Esophagus muscularis mucosa (tissue), 4 donors: ENCODE measurements around the gene CCDC177. TPM values are rescaled to one million over a fixed set of nuclear protein-coding genes. Genes with fewer than 3 reads are reported as not detected.

Experiments used
- DNase-seq: peaks from one replicate; pipeline ENCODE4 v3.0.0-alpha.2; 2017; ENCODE audit errors: extremely low spot score
- H3K27ac ChIP-seq, 4 donors: fragments of 200-600 bp; sonication (generic); replicated peaks in 1 of 4; 1 replicate in 3 of 4; 2 replicates in 1 of 4; pipeline ENCODE4 v1.5.1; 2016 to 2019; ENCODE audit warnings: mild to moderate bottlenecking in 1 of 4
- H3K27me3 ChIP-seq, 4 donors: fragments of 200-600 bp; sonication (generic); one replicate each; pipeline versions ENCODE4 v1.5.1 to v1.6.0; 2016 to 2019
- H3K36me3 ChIP-seq, 4 donors: fragments of 200-600 bp; sonication (generic); one replicate each; pipeline ENCODE4 v1.5.1; 2016 to 2019
- H3K4me1 ChIP-seq, 4 donors: fragments of 200-600 bp; sonication (generic); one replicate each; pipeline ENCODE4 v1.5.1; 2016 to 2019
- H3K4me3 ChIP-seq, 4 donors: fragments of 200-600 bp; sonication (generic); 1 replicate in 2 of 4; 2 replicates in 2 of 4; pipeline ENCODE4 v1.5.1; 2016 to 2019; ENCODE audit warnings: mild to moderate bottlenecking in 4 of 4, moderate library complexity in 1 of 4
- H3K9me3 ChIP-seq, 4 donors: fragments of 200-600 bp; sonication (generic); 1 replicate in 3 of 4; 2 replicates in 1 of 4; pipeline ENCODE4 v1.5.1; 2016 to 2019
- EP300 ChIP-seq: sonication (generic); formaldehyde crosslinking; IDR thresholded peaks from one replicate; pipeline ENCODE4 v1.6.1; 2017; ENCODE audit warnings: antibody characterized with exemption
- POLR2A ChIP-seq: fragments of 450-650 bp; IDR thresholded peaks from one replicate; pipeline ENCODE4 v1.6.1; 2017; ENCODE audit warnings: antibody characterized with exemption, moderate library complexity, mild to moderate bottlenecking, low read depth
- POLR2AphosphoS5 ChIP-seq, 2 donors: sonication (generic); formaldehyde crosslinking; IDR thresholded peaks; one replicate each; pipeline ENCODE4 v1.6.1; 2017; ENCODE audit warnings: antibody characterized with exemption in 2 of 2
- WGBS: methylation state at CpG from one replicate; pipeline ENCODE4 v1.1.5; 2018; 5-methylcytosine and 5-hydroxymethylcytosine counted together
- intact Hi-C: fragments of 100-400 bp; cut with DNase I; formaldehyde crosslinking; loops from one replicate; pipeline ENCODE4 v1.15.1; 2023
- total RNA-seq, 4 donors: library from RNA; depleted of rRNA; stranded (reverse); fragments of >200 nt; gene quantifications; one replicate each; pipeline versions ENCODE4 v1.1.0 to v1.2.1, GENCODE V29; 2016
- TF ChIP-seq, protein P1 (sequence below), 3 experiments: fragments of 200-600 bp in 2 of 3; fragments of 450-650 bp in 1 of 3; sonication (generic) in 2 of 3; IDR thresholded peaks; one replicate each; pipeline ENCODE4 v1.5.1; 2017 to 2019; ENCODE audit warnings: antibody characterized with exemption in 3 of 3, mild to moderate bottlenecking in 2 of 3, moderate library complexity in 1 of 3

The CCDC177 gene
- total RNA-seq, 4 donors from 2014 or later: not detected

DNA sequence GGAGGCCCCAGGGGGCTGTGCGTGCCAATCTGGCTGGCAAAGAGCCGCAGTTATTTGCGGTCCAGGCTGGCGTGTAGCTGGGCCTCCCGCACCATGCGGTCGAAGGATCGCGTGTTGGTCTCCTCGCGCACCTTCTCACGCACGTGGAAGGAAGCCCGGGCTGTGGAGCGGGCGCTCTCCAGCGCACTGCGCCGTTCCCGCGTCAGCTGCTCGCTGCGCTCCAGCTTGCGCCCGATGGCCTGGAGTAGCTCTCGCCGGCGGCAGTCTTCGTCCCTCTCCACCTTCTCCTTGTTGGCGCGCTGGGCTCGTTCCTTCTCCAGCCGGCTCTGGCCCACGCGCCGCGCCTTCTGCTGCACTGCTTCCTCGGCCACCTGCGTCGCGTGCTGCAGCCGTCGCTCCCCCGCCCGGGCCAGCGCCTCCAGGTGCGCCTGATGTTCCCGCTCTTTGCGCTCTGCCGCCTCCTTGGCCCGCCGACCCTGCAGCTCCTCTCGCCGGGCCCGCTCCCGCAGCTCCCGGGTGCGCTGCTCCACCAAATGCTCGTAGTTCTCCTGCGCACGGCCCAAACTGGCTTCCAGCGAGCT lies 3.1 kb downstream of the CCDC177 start:
- 33% methylated on average over 14 of the region's 62 CpGs for WGBS
- no peak overlapping the region for H3K27ac ChIP-seq
- intact Hi-C loops: loop anchor here (5.0 kb wide), 1 partner anchor 34 kb away; no protein-coding TSS in a partner anchor
- peaks cover 28 to 43% (median 39%) of the 10 kb centered on the region in 4 donors for H3K4me1 ChIP-seq
- H3K4me3 ChIP-seq: peak overlapping the region; percentile 50 to 62 (median 54)
- no peak for TF ChIP-seq POLR2AphosphoS5 (IDR thresholded peaks at IDR 0.05)
- TF ChIP-seq EP300: no peak
- TF ChIP-seq, protein P1, sequence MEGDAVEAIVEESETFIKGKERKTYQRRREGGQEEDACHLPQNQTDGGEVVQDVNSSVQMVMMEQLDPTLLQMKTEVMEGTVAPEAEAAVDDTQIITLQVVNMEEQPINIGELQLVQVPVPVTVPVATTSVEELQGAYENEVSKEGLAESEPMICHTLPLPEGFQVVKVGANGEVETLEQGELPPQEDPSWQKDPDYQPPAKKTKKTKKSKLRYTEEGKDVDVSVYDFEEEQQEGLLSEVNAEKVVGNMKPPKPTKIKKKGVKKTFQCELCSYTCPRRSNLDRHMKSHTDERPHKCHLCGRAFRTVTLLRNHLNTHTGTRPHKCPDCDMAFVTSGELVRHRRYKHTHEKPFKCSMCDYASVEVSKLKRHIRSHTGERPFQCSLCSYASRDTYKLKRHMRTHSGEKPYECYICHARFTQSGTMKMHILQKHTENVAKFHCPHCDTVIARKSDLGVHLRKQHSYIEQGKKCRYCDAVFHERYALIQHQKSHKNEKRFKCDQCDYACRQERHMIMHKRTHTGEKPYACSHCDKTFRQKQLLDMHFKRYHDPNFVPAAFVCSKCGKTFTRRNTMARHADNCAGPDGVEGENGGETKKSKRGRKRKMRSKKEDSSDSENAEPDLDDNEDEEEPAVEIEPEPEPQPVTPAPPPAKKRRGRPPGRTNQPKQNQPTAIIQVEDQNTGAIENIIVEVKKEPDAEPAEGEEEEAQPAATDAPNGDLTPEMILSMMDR (IDR thresholded peaks at IDR 0.05): no peak
- TF ChIP-seq POLR2A: no peak
- H3K36me3 ChIP-seq: no peaks in the 10 kb centered on the region
- H3K9me3 ChIP-seq: no peaks in the 10 kb centered on the region
- H3K27me3 ChIP-seq: peaks cover 0 to 99% (median 58%) of the 10 kb centered on the region in 4 donors
- DNase-seq: no peak

GRCh38 chr14:69570836-69571330 lies 3.8 kb downstream of the CCDC177 start:
- DNase-seq: no peak
- no peaks in the 10 kb centered on the region for H3K36me3 ChIP-seq
- H3K27ac ChIP-seq: no peak overlapping the region
- no peak overlapping the region for H3K4me3 ChIP-seq
- WGBS: 87% methylated on average over 7 of the region's 7 CpGs
- intact Hi-C loops: loop anchor here (5.0 kb wide), 1 partner anchor 34 kb away; no protein-coding TSS in a partner anchor
- H3K9me3 ChIP-seq: no peaks in the 10 kb centered on the region
- H3K27me3 ChIP-seq: peaks cover 0 to 99% (median 57%) of the 10 kb centered on the region in 4 donors
- no peak for TF ChIP-seq POLR2AphosphoS5 (IDR thresholded peaks at IDR 0.05)
- no peak for TF ChIP-seq EP300
- peaks cover 28 to 43% (median 39%) of the 10 kb centered on the region in 4 donors for H3K4me1 ChIP-seq

DNA sequence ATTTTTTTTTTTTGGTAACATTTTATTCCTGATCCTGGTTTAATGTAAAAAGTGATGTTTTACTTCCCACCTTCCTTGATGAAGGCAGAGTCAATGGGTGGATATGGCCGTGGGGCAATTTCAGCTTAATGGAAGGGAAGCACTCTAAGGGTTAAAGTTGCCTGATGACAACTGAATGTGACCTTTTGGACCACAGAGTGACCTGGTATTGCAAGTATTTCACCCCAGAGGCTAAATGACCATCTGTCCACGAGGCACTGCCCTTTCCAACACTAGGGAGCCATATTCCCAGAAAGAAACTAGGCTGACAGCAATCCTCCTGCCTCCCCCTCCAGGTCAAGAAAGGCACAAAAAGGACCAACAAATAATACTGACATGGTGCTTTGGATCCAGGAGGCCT lies 4.8 kb downstream of the CCDC177 start:
- H3K27ac ChIP-seq: no peak overlapping the region
- no peaks in the 10 kb centered on the region for H3K9me3 ChIP-seq
- H3K4me3 ChIP-seq: no peak overlapping the region
- H3K27me3 ChIP-seq: peaks cover 0 to 99% (median 50%) of the 10 kb centered on the region in 4 donors
- 64% methylated on average over 2 of the region's 2 CpGs for WGBS
- intact Hi-C loops: loop anchor here (5.0 kb wide), 1 partner anchor 33 kb away; no protein-coding TSS in a partner anchor
- no peaks in the 10 kb centered on the region for H3K36me3 ChIP-seq
- H3K4me1 ChIP-seq: peaks cover 28 to 40% (median 38%) of the 10 kb centered on the region in 4 donors
- DNase-seq: no peak
- TF ChIP-seq POLR2AphosphoS5 (IDR thresholded peaks at IDR 0.05) (no peak), EP300 (no peak), POLR2A (no peak)
- TF ChIP-seq, protein P1 (IDR thresholded peaks at IDR 0.05): no peak

DNA sequence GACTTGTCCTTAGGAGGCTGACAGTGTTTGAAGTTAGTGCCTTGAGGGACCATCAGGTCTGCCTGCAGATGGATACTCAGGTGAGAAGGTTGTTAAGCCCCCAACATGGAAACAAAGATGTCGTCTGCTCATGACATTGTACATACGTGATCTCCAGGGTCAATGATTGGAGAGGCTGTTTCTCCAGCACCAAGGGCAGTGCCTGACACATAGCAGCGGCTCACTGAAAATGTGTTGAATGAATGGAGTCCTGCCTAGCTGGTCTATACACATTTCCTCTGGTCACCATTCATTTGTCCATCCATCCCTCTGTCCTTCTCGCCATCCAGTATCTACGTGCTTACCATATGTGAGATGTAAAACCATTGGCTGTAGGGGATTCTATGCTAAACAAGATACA lies 7.1 kb downstream of the CCDC177 start:
- Histone ChIP-seq H3K36me3 (no peaks in the 10 kb centered on the region), H3K27me3 (peaks cover 0 to 99% (median 28%) of the 10 kb centered on the region in 4 donors), H3K4me3 (no peak overlapping the region), H3K27ac (no peak overlapping the region), H3K9me3 (no peaks in the 10 kb centered on the region), H3K4me1 (peaks cover 9 to 17% (median 15%) of the 10 kb centered on the region in 4 donors)
- 81% methylated on average over 5 of the region's 5 CpGs for WGBS
- intact Hi-C loops: no loop called here
- no peak for DNase-seq
- TF ChIP-seq EP300 (no peak), POLR2A (no peak), POLR2AphosphoS5 (IDR thresholded peaks at IDR 0.05) (no peak)
- TF ChIP-seq, protein P1 (IDR thresholded peaks at IDR 0.05): no peak

GRCh38 chr14:69561893-69562292 lies 12.8 kb downstream of the CCDC177 start:
- H3K4me1 ChIP-seq: no peaks in the 10 kb centered on the region
- H3K4me3 ChIP-seq: no peak overlapping the region
- intact Hi-C loops: no loop called here
- no peaks in the 10 kb centered on the region for H3K9me3 ChIP-seq
- H3K36me3 ChIP-seq: no peaks in the 10 kb centered on the region
- H3K27ac ChIP-seq: no peak overlapping the region
- H3K27me3 ChIP-seq: peaks cover 0 to 64% (median 0%) of the 10 kb centered on the region in 4 donors
- DNase-seq: no peak
- no peak for TF ChIP-seq POLR2A
- no peak for TF ChIP-seq POLR2AphosphoS5 (IDR thresholded peaks at IDR 0.05)
- TF ChIP-seq, protein P1 (IDR thresholded peaks at IDR 0.05): no peak
- no peak for TF ChIP-seq EP300
